ENCODE data around the gene MED13L.

MED13L gene

DNA sequence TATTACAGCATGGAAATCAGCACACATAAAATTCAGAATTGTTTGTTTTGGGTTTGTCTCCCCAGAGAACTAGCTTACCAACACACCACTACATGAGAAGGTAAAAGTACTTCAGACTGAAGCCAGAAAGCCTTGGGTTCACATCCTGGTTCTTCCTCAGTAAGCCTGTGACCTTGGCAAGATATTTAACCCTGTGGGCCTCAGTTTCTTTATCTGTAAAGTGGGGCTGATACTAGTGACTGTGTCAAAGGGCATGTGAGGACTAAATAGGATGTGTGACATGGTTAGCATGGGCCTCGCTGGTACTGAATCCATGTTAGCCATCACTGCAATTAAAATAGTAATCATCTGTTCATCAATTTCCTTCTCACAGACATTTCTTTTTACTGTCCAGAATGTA is 366.1 kb downstream of the MED13L start:
- Mint-ChIP-seq H3K9me3 (no peaks in the 10 kb centered on the region), H3K4me3 (no peak overlapping the region)

GRCh38 chr12:115910057-115910456 is 367.4 kb downstream of the MED13L start:
- ATAC-seq (replicated peaks) (no peak), DNase-seq (no peak)
- no peak overlapping the region for H3K4me3 Mint-ChIP-seq
- H3K27me3 Mint-ChIP-seq = peaks cover 25 to 47% of the 10 kb centered on the region in 2 donors
- no peaks in the 10 kb centered on the region for H3K4me1 Mint-ChIP-seq
- H3K36me3 Mint-ChIP-seq = no peaks in the 10 kb centered on the region
- no peak overlapping the region for H3K27ac Mint-ChIP-seq
- no peaks in the 10 kb centered on the region for H3K9me3 Mint-ChIP-seq

More for the DNA sequence above, 366.1 kb downstream of the MED13L start:
- H3K27ac Mint-ChIP-seq = no peak overlapping the region
- no peak for DNase-seq
- H3K36me3 Mint-ChIP-seq = no peaks in the 10 kb centered on the region
- H3K27me3 Mint-ChIP-seq = peaks cover 27 to 49% of the 10 kb centered on the region in 2 donors
- ATAC-seq (replicated peaks) = no peak
- no peaks in the 10 kb centered on the region for H3K4me1 Mint-ChIP-seq

Measured in stimulated activated naive B cell treated with anti-CD40 and anti-IgM and Interleukin-4, amounts not matched to agents 10 μg/mL and 1 μg/mL and 100 μg/mL, for 72 hours (primary cell).